ENCODE data around the gene TAL1.

- TF ChIP-seq, protein P1, sequence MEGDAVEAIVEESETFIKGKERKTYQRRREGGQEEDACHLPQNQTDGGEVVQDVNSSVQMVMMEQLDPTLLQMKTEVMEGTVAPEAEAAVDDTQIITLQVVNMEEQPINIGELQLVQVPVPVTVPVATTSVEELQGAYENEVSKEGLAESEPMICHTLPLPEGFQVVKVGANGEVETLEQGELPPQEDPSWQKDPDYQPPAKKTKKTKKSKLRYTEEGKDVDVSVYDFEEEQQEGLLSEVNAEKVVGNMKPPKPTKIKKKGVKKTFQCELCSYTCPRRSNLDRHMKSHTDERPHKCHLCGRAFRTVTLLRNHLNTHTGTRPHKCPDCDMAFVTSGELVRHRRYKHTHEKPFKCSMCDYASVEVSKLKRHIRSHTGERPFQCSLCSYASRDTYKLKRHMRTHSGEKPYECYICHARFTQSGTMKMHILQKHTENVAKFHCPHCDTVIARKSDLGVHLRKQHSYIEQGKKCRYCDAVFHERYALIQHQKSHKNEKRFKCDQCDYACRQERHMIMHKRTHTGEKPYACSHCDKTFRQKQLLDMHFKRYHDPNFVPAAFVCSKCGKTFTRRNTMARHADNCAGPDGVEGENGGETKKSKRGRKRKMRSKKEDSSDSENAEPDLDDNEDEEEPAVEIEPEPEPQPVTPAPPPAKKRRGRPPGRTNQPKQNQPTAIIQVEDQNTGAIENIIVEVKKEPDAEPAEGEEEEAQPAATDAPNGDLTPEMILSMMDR (IDR thresholded peaks at IDR 0.05; ENCODE audit: low read length), result no peak
- no peak for TF ChIP-seq EZH2 (IDR thresholded peaks at IDR 0.05; ENCODE audit: borderline replicate concordance, low read length)
Observed at GRCh38 chr1:47276850-47277249, 44.8 kb upstream of the TAL1 start.

Measured in OCI-LY1 (cell line).